ENCODE data around the gene PPP1R13B.

PPP1R13B gene

GRCh38 chr14:103880348-103881267, 33.2 kb upstream of the PPP1R13B start:
- DNase-seq = peak; percentile 55

GRCh38 chr14:103879570-103880347, 32.4 kb upstream of the PPP1R13B start:
- DNase-seq = no peak

GRCh38 chr14:103879118-103879569, 31.8 kb upstream of the PPP1R13B start:
- no peak for DNase-seq

GRCh38 chr14:103878180-103878579, 30.8 kb upstream of the PPP1R13B start:
- DNase-seq = no peak

- no peak for DNase-seq
These were observed 27.6 kb upstream of the PPP1R13B start for GRCh38 chr14:103875010-103875409.

GRCh38 chr14:103872481-103873113, 25.2 kb upstream of the PPP1R13B start:
- no peak for DNase-seq

- no peak for DNase-seq
These were observed 24.5 kb upstream of the PPP1R13B start for GRCh38 chr14:103871596-103872480.

GRCh38 chr14:103870891-103871595, 23.7 kb upstream of the PPP1R13B start:
- no peak for DNase-seq

- no peak for DNase-seq
These were observed 22.9 kb upstream of the PPP1R13B start for GRCh38 chr14:103870144-103870876.

- no peak for DNase-seq
These were observed 22.2 kb upstream of the PPP1R13B start for GRCh38 chr14:103869406-103870143.

GRCh38 chr14:103868242-103868897, 21.0 kb upstream of the PPP1R13B start:
- no peak for DNase-seq

GRCh38 chr14:103867523-103867953, 20.2 kb upstream of the PPP1R13B start:
- peak; percentile 76 for DNase-seq

GRCh38 chr14:103867020-103867419, 19.6 kb upstream of the PPP1R13B start:
- DNase-seq = no peak

- no peak for DNase-seq
These were observed 15.9 kb upstream of the PPP1R13B start for GRCh38 chr14:103863245-103863644.

- no peak for DNase-seq
These were observed 15.0 kb upstream of the PPP1R13B start for GRCh38 chr14:103862393-103862782.

- no peak for DNase-seq
These were observed 14.3 kb upstream of the PPP1R13B start for GRCh38 chr14:103861413-103862392.

GRCh38 chr14:103859416-103860202, 12.2 kb upstream of the PPP1R13B start:
- no peak for DNase-seq
